IMR-90 (cell line): ENCODE results near the gene PNLIP. TPM values are rescaled to one million over a fixed set of nuclear protein-coding genes. Genes with fewer than 3 reads are reported as not detected.

Source experiments
- ATAC-seq: fragments of 200-7000 bp; cut with Tn5 transposase; 2 replicates; pipeline ENCODE4 v1.9.1; 2020; ENCODE audit warnings: low read depth, mild to moderate bottlenecking, moderate library complexity
- BruUV-seq: library from RNA; stranded (reverse); fragments of 400-500 nt; replicated peaks from 2 replicates; lab custom pipeline; 2021; lab: Mats Ljungman, UMichigan
- CTCF ChIA-PET: fragments of 300-600 bp; formaldehyde crosslinking; extraction: SDS; loops from one replicate; lab custom pipeline; 2021; ENCODE audit warnings: antibody characterized with exemption; lab: Yijun Ruan, JAX
- POLR2A ChIA-PET: fragments of 300-600 bp; sonication (Branson Sonifier 250); formaldehyde crosslinking; loops from one replicate; lab custom pipeline; 2022; ENCODE audit warnings: antibody characterized with exemption; ENCODE audit not compliant: unreplicated experiment; lab: Charles Lee
- DNase-seq: peaks from one replicate; pipeline ENCODE4 v3.0.0; 2013
- H2AFZ ChIP-seq: replicated peaks from 2 replicates; pipeline ENCODE3; 2013; ENCODE audit warnings: low read length, mild to moderate bottlenecking; ENCODE audit not compliant: poor library complexity
- H2AK5ac ChIP-seq: 2 replicates; pipeline ENCODE4 v1.6.1; 2013; ENCODE audit warnings: low read depth, low read length, inconsistent platforms
- H2AK9ac ChIP-seq: replicated peaks from 2 replicates; pipeline ENCODE3; 2013; ENCODE audit warnings: mild to moderate bottlenecking, low read depth, low read length, moderate library complexity; ENCODE audit not compliant: poor library complexity
- H2BK120ac ChIP-seq: 2 replicates; pipeline ENCODE4 v1.6.1; 2013; ENCODE audit warnings: low read depth, low read length, inconsistent platforms
- H2BK15ac ChIP-seq: 3 replicates; pipeline ENCODE4 v1.6.1; 2013; ENCODE audit warnings: low read depth, low read length, inconsistent platforms
- H2BK20ac ChIP-seq: 2 replicates; pipeline ENCODE4 v1.6.1; 2013; ENCODE audit warnings: low read depth, mild to moderate bottlenecking, inconsistent platforms, low read length, moderate library complexity
- H2BK5ac ChIP-seq: 2 replicates; pipeline ENCODE4 v1.6.1; 2013; ENCODE audit warnings: mild to moderate bottlenecking, low read depth, low read length, inconsistent platforms; ENCODE audit not compliant: poor library complexity, severe bottlenecking
- H3K14ac ChIP-seq: replicated peaks from 2 replicates; pipeline ENCODE4 v1.6.1; 2013; ENCODE audit warnings: low read depth, low read length, inconsistent platforms
- H3K18ac ChIP-seq: 2 replicates; pipeline ENCODE4 v1.6.1; 2013; ENCODE audit warnings: low read depth, low read length, control low read depth
- H3K23ac ChIP-seq: 2 replicates; pipeline ENCODE4 v1.6.1; 2013; ENCODE audit warnings: low read depth, low read length, inconsistent platforms
- H3K27ac ChIP-seq: 2 replicates; pipeline ENCODE4 v1.5.1; 2013; ENCODE audit warnings: mild to moderate bottlenecking, control low read depth, low read length; ENCODE audit not compliant: insufficient read depth
- H3K27me3 ChIP-seq: 2 replicates; pipeline ENCODE4 v1.6.1; 2013; ENCODE audit warnings: low read length; ENCODE audit not compliant: control insufficient read depth, insufficient read depth
- H3K36me3 ChIP-seq: 2 replicates; pipeline ENCODE4 v1.6.1; 2013; ENCODE audit warnings: low read length, mixed read lengths; ENCODE audit not compliant: control insufficient read depth, insufficient read depth
- H3K4ac ChIP-seq: 2 replicates; pipeline ENCODE4 v1.6.1; 2013; ENCODE audit warnings: low read depth, low read length, inconsistent platforms
- H3K4me1 ChIP-seq: 2 replicates; pipeline ENCODE4 v1.6.1; 2013; ENCODE audit warnings: low read length, mixed read lengths; ENCODE audit not compliant: control insufficient read depth, insufficient read depth
- H3K4me2 ChIP-seq: 2 replicates; pipeline ENCODE4 v1.6.1; 2013; ENCODE audit warnings: low read depth, mild to moderate bottlenecking, control low read depth, low read length, moderate library complexity
- H3K4me3 ChIP-seq: 2 replicates; pipeline ENCODE4 v1.5.1; 2013; ENCODE audit warnings: low read depth, mild to moderate bottlenecking, control low read depth, low read length, moderate library complexity; ENCODE audit not compliant: insufficient read depth
- H3K56ac ChIP-seq: 2 replicates; pipeline ENCODE4 v1.6.1; 2013; ENCODE audit warnings: low read length, inconsistent platforms; ENCODE audit not compliant: insufficient read depth; ENCODE audit errors: extremely low read depth
- H3K79me1 ChIP-seq, 2 experiments: 2 replicates each; pipeline ENCODE4 v1.6.1; 2013; ENCODE audit warnings: low read length in 2 of 2, inconsistent platforms in 1 of 2, low read depth in 1 of 2
- H3K9ac ChIP-seq: 2 replicates; pipeline ENCODE4 v1.6.1; 2013; ENCODE audit warnings: low read depth, low read length, control low read depth
- H3K9me1 ChIP-seq: 2 replicates; pipeline ENCODE4 v1.6.1; 2013; ENCODE audit warnings: low read length, inconsistent platforms; ENCODE audit not compliant: insufficient read depth
- H3K9me3 ChIP-seq: 2 replicates; pipeline ENCODE4 v1.6.1; 2013; ENCODE audit warnings: low read length; ENCODE audit not compliant: control insufficient read depth, insufficient read depth
- H4K20me1 ChIP-seq: 2 replicates; pipeline ENCODE4 v1.6.1; 2013; ENCODE audit warnings: low read length, inconsistent platforms; ENCODE audit not compliant: insufficient read depth
- H4K5ac ChIP-seq: 2 replicates; pipeline ENCODE4 v1.6.1; 2013; ENCODE audit warnings: mild to moderate bottlenecking, low read depth, low read length, control low read depth
- H4K8ac ChIP-seq, 2 experiments: 2 replicates each; pipeline ENCODE4 v1.6.1; 2013; ENCODE audit warnings: low read depth in 2 of 2, low read length in 2 of 2, control low read depth in 1 of 2, inconsistent platforms in 1 of 2
- H4K91ac ChIP-seq: 2 replicates; pipeline ENCODE4 v1.6.1; 2013; ENCODE audit warnings: low read depth, low read length, inconsistent platforms; ENCODE audit not compliant: insufficient read depth
- CEBPB ChIP-seq: IDR thresholded peaks from 2 replicates; pipeline ENCODE4 v1.6.1; 2012; ENCODE audit warnings: low read depth, low read length, improper control_type of control experiment
- FOS ChIP-seq: fragments of 150-350 bp; IDR thresholded peaks from 2 replicates; pipeline ENCODE4 v1.6.1; 2016; ENCODE audit warnings: low read depth, low read length
- WGBS, 2 experiments: methylation state at CpG; one replicate each; pipeline versions ENCODE4 v1.1.5 to v1.1.7; 2013; ENCODE audit warnings: missing lambda C conversion rate in 2 of 2; ENCODE audit not compliant: insufficient read length in 1 of 2; ENCODE audit errors: extremely low coverage in 2 of 2; 5-methylcytosine and 5-hydroxymethylcytosine counted together
- dilution Hi-C: fragments of 300-500 bp; cut with HindIII; formaldehyde crosslinking; loops from one replicate; pipeline ENCODE4 v1.14.3; 2018; ENCODE audit warnings: low sequenced_read_pairs; ENCODE audit not compliant: unreplicated experiment
- in situ Hi-C: fragments of 300-500 bp; cut with MboI; formaldehyde crosslinking; loops from 3 replicates; pipeline ENCODE4 v1.14.3; 2019; ENCODE audit warnings: low sequenced_read_pairs, inconsistent platforms, mixed read lengths
- intact Hi-C: fragments of 100-400 bp; cut with micrococcal nuclease; formaldehyde crosslinking; loops from 2 replicates; pipeline ENCODE4 v1.10.0; 2022
- polyA plus RNA-seq, 3 experiments: library from polyadenylated mRNA; depleted of rRNA; stranded (reverse); fragments of >200 nt; gene quantifications; 2 replicates each; pipeline ENCODE4 v1.2.3, GENCODE V29; 2012; ENCODE audit warnings: low replicate concordance in 1 of 3
- total RNA-seq: library from RNA; depleted of rRNA; stranded (reverse); fragments of >200 nt; gene quantifications from 2 replicates; pipeline ENCODE4 v1.2.3, GENCODE V29; 2012

Gene PNLIP
- total and polyA plus RNA-seq, 2 of the 4 experiments (the other 2 are of a cell fraction) = not detected

GRCh38 chr10:116511365-116511764 is 34.4 kb upstream of the PNLIP start:
- Histone ChIP-seq H2AK9ac (no peak overlapping the region), H3K27me3 (no peaks in the 10 kb centered on the region), H3K4me3 (no peak overlapping the region), H3K4ac (no peak overlapping the region), H2BK5ac (no peak overlapping the region), H2BK15ac (no peak overlapping the region), H3K9ac (no peak overlapping the region), H2AFZ (no peak overlapping the region), H3K27ac (no peak overlapping the region), H2BK120ac (no peak overlapping the region), H3K18ac (no peak overlapping the region), H2BK20ac (no peak overlapping the region), H4K8ac (no peak overlapping the region), H3K9me1 (no peaks in the 10 kb centered on the region), H4K5ac (no peak overlapping the region), H3K4me2 (no peak overlapping the region), H3K36me3 (no peaks in the 10 kb centered on the region), H3K23ac (no peak overlapping the region), H4K20me1 (no peaks in the 10 kb centered on the region), H3K4me1 (no peaks in the 10 kb centered on the region), H3K56ac (no peak overlapping the region), H2AK5ac (no peak overlapping the region), H3K79me1 (no peaks in the 10 kb centered on the region), H3K14ac (no peak overlapping the region), H4K91ac (no peak overlapping the region), H3K9me3 (no peaks in the 10 kb centered on the region)
- dilution Hi-C loops = no loop called here
- TF ChIP-seq FOS = no peak
- no peak for TF ChIP-seq CEBPB
- CTCF ChIA-PET = no interaction called here
- DNase-seq (no peak), ATAC-seq (no peak)
- no TSS peak for BruUV-seq
- no CpG with 5 or more reads among the region's 3 CpGs for WGBS, 2 experiments
- in situ Hi-C loops = no loop called here
- POLR2A ChIA-PET = no interaction called here
- intact Hi-C loops = no loop called here
